Upper lobe of left lung (tissue), 4 donors: ENCODE results near the gene TEAD2.

Source experiments
- CTCF ChIP-seq, 6 experiments: fragments of 450-650 bp in 4 of 6; fragments of 200-600 bp in 2 of 6; sonication (generic) in 2 of 6; IDR thresholded peaks; one replicate each; pipeline ENCODE4 v1.5.1; 2016 to 2019; ENCODE audit warnings: antibody characterized with exemption in 6 of 6
- EP300 ChIP-seq, 4 donors: sonication (generic); formaldehyde crosslinking; IDR thresholded peaks; one replicate each; pipeline ENCODE4 v1.5.1; 2017; ENCODE audit warnings: antibody characterized with exemption in 4 of 4, control low read depth in 2 of 4
- POLR2A ChIP-seq, 4 donors: fragments of 450-650 bp; IDR thresholded peaks; one replicate each; pipeline ENCODE4 v1.5.1; 2016 to 2017; ENCODE audit warnings: antibody characterized with exemption in 4 of 4, mild to moderate bottlenecking in 2 of 4

DNA sequence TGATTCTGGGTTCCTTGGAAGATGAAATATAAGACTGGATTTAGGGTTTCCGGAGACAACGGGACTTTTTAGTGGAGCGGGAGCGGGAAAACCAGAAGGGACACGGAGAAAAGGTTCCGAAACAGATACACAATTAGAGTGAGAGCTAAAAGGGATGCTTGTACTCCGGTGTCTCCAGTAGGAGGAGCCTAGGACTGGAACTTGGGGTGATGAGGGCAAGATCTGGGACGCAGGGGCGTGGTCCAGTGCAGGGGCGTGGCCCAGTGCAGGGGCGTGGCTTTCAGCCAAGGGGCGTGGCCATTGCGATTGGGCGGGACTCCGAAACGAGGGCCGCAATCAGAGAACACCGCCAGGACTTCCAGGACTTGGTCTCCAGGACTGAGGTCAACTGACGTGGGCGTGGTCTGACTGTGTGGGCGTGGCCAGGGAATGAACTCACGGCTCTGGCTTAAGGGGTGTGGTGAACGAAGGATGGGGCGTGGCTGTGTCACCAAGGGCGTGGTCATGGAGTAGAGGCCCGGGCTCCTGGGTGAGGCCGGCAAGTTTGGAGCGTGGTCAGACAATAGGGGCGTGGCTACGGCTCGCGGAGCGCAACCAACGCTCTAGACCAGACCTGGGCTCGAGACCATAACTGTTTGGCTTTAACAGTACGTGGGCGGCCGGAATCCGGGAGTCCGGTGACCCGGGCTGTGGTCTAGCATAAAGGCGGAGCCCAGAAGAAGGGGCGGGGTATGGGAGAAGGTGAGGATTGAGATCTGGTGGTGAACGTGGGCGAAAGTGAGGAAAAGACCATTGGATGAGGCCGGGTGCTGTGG lies 1.3 kb upstream of the TEAD2 start, which contains the start of gene DKKL1:
- TF ChIP-seq POLR2A (IDR thresholded peaks at IDR 0.05) (peak in 2 of 4 donors; percentile 67 to 70), EP300 (IDR thresholded peaks at IDR 0.05) (no peak), CTCF (IDR thresholded peaks at IDR 0.05) (peak in 3 of 6 experiments; percentile 21 to 44 (median 36))
